Activated naive CD4-positive, alpha-beta T cell treated with anti-CD3 and anti-CD28 coated beads for 36 hours (primary cell): ENCODE results near the gene CHRNE. TPM values are rescaled to one million over a fixed set of nuclear protein-coding genes. Genes with fewer than 3 reads are reported as not detected.
"Not testable (repeated sequence)": the region's sequence is repeated elsewhere in the genome, so short reads cannot be mapped to it uniquely, and the experiment has no call there.

Source experiments
- CTCF ChIA-PET: fragments of 350-600 bp; sonication (Branson Sonifier 250); formaldehyde crosslinking; loops from one replicate; lab custom pipeline; 2021; ENCODE audit warnings: antibody characterized with exemption; lab: Charles Lee
- DNase-seq: peaks from one replicate; pipeline ENCODE4 v3.0.0-alpha.2; 2020
- H3K27ac Mint-ChIP-seq: one replicate; pipeline ENCODE4 v1.8.0; 2021; ENCODE audit warnings: mild to moderate bottlenecking, mixed read lengths
- H3K27me3 Mint-ChIP-seq: one replicate; pipeline ENCODE4 v1.8.0; 2021; ENCODE audit warnings: low read depth, mixed read lengths
- H3K36me3 Mint-ChIP-seq: one replicate; pipeline ENCODE4 v1.8.0; 2021; ENCODE audit warnings: low read depth, mixed read lengths
- H3K4me1 Mint-ChIP-seq: one replicate; pipeline ENCODE4 v1.8.0; 2021; ENCODE audit warnings: low read depth, mixed read lengths
- H3K4me3 Mint-ChIP-seq: one replicate; pipeline ENCODE4 v1.8.0; 2021; ENCODE audit warnings: mild to moderate bottlenecking, moderate library complexity, mixed read lengths
- H3K9me3 Mint-ChIP-seq: one replicate; pipeline ENCODE4 v1.8.0; 2021; ENCODE audit warnings: mixed read lengths
- intact Hi-C: fragments of 100-400 bp; cut with micrococcal nuclease; formaldehyde crosslinking; loops from one replicate; pipeline ENCODE4 v1.15.1; 2023
- total RNA-seq, 2 experiments: library from RNA; stranded (reverse); gene quantifications; one replicate each; pipeline ENCODE4 v1.2.3, GENCODE V29; 2021

CHRNE gene
- total RNA-seq, 2 experiments from 2014 or later = 0.22 to 0.38 TPM

- H3K4me1 Mint-ChIP-seq, H3K27me3 Mint-ChIP-seq, DNase-seq, H3K9me3 Mint-ChIP-seq, H3K36me3 Mint-ChIP-seq, intact Hi-C loops, H3K27ac Mint-ChIP-seq, H3K4me3 Mint-ChIP-seq: not testable (repeated sequence)
- CTCF ChIA-PET = interaction anchor here (0.6 to 0.7 kb wide), 2 partner anchors 142 to 180 kb away, joined by 3 to 6 read pairs; no protein-coding TSS in a partner anchor
These were observed 33.6 kb downstream of the CHRNE start for GRCh38 chr17:4869058-4869998.

DNA sequence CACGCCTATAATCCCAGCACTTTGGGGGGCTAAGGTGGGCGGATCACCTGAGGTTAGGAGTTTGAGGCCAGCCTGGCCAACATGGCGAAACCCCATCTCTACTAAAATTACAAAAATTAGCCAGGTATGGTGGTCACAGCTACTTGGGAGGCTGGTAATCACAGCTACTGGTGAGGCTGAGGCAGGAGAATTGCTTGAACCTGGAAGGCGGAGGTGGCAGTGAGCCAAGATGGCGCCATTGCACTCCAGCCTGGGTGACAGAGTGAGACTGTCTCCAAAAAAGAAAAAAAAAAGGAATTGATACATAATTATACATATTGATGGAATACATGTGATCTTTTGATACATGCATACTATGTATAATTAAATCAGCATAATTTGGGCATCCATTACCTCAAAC is 35.4 kb downstream of the CHRNE start:
- H3K27ac Mint-ChIP-seq, H3K4me3 Mint-ChIP-seq, H3K9me3 Mint-ChIP-seq, H3K27me3 Mint-ChIP-seq, DNase-seq, H3K4me1 Mint-ChIP-seq, intact Hi-C loops, H3K36me3 Mint-ChIP-seq: not testable (repeated sequence)
- CTCF ChIA-PET = interaction anchor here (0.7 to 1.1 kb wide), 2 partner anchors 18 to 46 kb away, joined by 3 to 6 read pairs; no protein-coding TSS in a partner anchor

GRCh38 chr17:4863321-4863720 is 39.6 kb downstream of the CHRNE start:
- Mint-ChIP-seq H3K4me1 (peaks cover 8% of the 10 kb centered on the region), H3K27ac (no peak overlapping the region), H3K4me3 (no peak overlapping the region), H3K9me3 (no peaks in the 10 kb centered on the region), H3K36me3 (peaks cover 1% of the 10 kb centered on the region), H3K27me3 (no peaks in the 10 kb centered on the region)
- intact Hi-C loops = no loop called here
- CTCF ChIA-PET = no interaction called here
- DNase-seq = no peak

DNA sequence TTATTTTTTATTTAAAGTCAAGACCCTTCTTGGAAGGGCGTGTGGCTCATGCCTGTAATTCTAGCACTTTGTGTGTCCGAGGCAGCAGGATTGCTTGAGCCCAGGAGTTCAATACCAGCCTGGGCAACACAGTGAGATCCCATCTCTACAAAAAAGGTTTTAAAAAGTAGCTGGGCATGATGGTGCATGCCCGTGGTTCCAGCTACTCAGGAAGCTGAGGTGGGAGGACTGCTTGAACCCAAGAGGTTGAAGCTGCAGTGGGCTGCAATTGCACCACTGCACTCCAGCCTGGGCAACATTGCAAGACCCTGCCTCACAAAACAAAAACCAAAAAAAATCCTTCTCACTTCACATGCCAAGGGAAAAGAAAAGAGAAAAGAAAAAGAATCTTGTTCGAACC is 40.2 kb downstream of the CHRNE start:
- intact Hi-C loops = no loop called here
- no peak for DNase-seq
- Mint-ChIP-seq H3K27me3 (no peaks in the 10 kb centered on the region), H3K4me3 (no peak overlapping the region), H3K9me3 (no peaks in the 10 kb centered on the region), H3K4me1 (peaks cover 8% of the 10 kb centered on the region), H3K27ac (no peak overlapping the region), H3K36me3 (peaks cover 1% of the 10 kb centered on the region)
- CTCF ChIA-PET = no interaction called here

DNA sequence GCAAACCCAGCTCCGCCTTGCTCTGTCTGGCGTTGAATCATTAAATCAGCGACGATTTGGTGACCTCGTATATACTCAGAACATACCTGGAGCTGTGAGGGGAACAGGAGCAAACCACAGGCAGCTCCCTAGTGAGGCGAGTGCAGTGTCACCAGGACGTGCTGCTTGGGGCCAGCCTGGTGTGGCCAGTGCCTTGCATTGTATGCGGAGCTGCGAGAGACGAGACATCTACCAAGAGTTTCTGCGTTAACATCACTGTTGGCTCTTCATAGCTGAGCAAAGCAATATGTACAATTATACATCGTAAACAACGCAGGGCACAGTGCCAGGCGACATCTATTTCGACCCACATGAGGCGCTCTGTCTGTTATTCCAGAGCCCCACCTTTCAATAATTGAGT is 41.8 kb downstream of the CHRNE start:
- no peak overlapping the region for H3K4me3 Mint-ChIP-seq
- peaks cover 4% of the 10 kb centered on the region for H3K36me3 Mint-ChIP-seq
- H3K27ac Mint-ChIP-seq = no peak overlapping the region
- intact Hi-C loops = no loop called here
- peaks cover 12% of the 10 kb centered on the region for H3K4me1 Mint-ChIP-seq
- CTCF ChIA-PET = interaction anchor here (0.9 to 1.2 kb wide), 2 partner anchors 21 to 27 kb away, joined by 3 read pairs; no protein-coding TSS in a partner anchor
- H3K9me3 Mint-ChIP-seq = no peaks in the 10 kb centered on the region
- no peak for DNase-seq
- H3K27me3 Mint-ChIP-seq = no peaks in the 10 kb centered on the region

DNA sequence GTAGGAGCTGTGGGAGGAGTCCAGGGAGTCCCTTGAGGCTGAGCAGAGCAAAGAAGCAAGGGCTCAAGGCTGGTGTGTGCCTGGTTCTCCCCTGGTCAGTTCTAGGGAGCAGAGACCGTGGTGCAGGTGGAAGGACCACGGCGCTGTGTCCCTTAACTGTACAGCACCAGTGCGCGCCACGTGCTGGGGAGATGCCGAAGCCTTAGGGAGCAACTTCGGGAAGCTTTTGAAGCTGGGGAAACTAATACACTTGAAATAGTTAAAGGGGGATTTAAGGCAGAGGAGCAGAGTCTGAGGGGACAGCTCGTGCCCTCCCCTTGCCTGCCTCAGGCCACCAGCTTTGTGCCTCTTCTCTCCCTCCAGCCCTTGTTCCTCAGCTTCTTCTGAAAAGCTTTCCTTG is 42.2 kb downstream of the CHRNE start:
- Mint-ChIP-seq H3K4me1 (peaks cover 12% of the 10 kb centered on the region), H3K9me3 (no peaks in the 10 kb centered on the region), H3K27ac (no peak overlapping the region), H3K4me3 (no peak overlapping the region), H3K27me3 (no peaks in the 10 kb centered on the region), H3K36me3 (peaks cover 5% of the 10 kb centered on the region)
- CTCF ChIA-PET = interaction anchor here (0.9 to 1.2 kb wide), 2 partner anchors 21 to 27 kb away, joined by 3 read pairs; no protein-coding TSS in a partner anchor
- DNase-seq = no peak
- intact Hi-C loops = no loop called here

GRCh38 chr17:4859816-4860625 is 42.9 kb downstream of the CHRNE start:
- CTCF ChIA-PET = interaction anchor here (1.2 kb wide), 1 partner anchor 22 kb away, joined by 3 read pairs; no protein-coding TSS in a partner anchor
- no peaks in the 10 kb centered on the region for H3K27me3 Mint-ChIP-seq

GRCh38 chr17:4858882-4859260 is 44.0 kb downstream of the CHRNE start:
- peaks cover 5% of the 10 kb centered on the region for H3K36me3 Mint-ChIP-seq
- no peak overlapping the region for H3K27ac Mint-ChIP-seq
- CTCF ChIA-PET = no interaction called here
- intact Hi-C loops = loop anchor here (2.0 kb wide), 1 partner anchor 30 kb away; no protein-coding TSS in a partner anchor
- no peaks in the 10 kb centered on the region for H3K27me3 Mint-ChIP-seq
- H3K4me1 Mint-ChIP-seq = peaks cover 14% of the 10 kb centered on the region
- peak; percentile 47 for DNase-seq
- H3K4me3 Mint-ChIP-seq = no peak overlapping the region
- H3K9me3 Mint-ChIP-seq = no peaks in the 10 kb centered on the region

More at GRCh38 chr17:4859816-4860625, 42.9 kb downstream of the CHRNE start:
- no peak for DNase-seq
- no peak overlapping the region for H3K4me3 Mint-ChIP-seq
- peaks cover 12% of the 10 kb centered on the region for H3K4me1 Mint-ChIP-seq
- H3K36me3 Mint-ChIP-seq = peaks cover 5% of the 10 kb centered on the region
- no peak overlapping the region for H3K27ac Mint-ChIP-seq
- intact Hi-C loops = loop anchor here (2.0 kb wide), 1 partner anchor 29 kb away; no protein-coding TSS in a partner anchor
- H3K9me3 Mint-ChIP-seq = no peaks in the 10 kb centered on the region

DNA sequence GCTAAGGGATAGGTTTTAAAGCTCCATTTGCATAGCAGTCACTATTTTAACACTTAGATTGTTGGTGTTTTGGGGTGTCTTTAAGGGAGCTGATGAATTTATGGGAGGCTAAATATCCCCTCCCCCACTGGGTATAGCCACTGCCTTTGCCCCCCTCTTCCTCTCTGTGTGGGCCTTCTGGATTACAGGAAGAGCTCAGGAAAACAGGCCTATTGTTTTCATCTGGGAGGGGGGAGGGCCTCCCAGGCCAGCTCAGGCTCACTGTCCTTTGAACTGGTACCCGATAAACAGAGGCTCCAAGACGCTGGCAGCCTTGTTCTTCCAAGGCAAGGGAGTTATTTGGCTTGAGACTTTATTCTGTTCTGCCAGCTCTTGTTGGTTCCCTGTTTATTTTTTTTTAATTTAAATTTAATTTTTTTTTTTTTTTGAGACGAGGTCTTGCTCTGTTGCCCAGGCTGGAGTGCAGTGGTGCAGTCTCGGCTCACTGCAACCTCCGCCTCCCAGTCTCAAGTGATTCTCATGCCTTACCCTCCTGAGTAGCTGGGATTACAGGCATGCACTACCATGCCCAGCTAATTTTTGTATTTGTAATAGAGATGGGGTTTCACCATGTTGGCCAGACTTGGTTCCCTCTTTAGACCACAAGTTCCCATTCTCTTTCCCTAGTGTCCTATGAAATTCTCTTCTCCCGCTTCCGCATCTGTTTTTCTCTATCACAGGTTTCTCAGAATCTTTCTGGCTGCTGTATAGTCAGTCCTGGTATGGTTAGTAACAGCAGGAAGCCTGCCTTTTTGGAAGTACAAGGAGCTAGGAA is 44.6 kb downstream of the CHRNE start:
- Mint-ChIP-seq H3K4me1 (peaks cover 14% of the 10 kb centered on the region), H3K4me3 (no peak overlapping the region), H3K9me3 (no peaks in the 10 kb centered on the region), H3K36me3 (peaks cover 5% of the 10 kb centered on the region), H3K27me3 (no peaks in the 10 kb centered on the region), H3K27ac (no peak overlapping the region)
- intact Hi-C loops = loop anchor here (2.0 kb wide), 1 partner anchor 31 kb away; no protein-coding TSS in a partner anchor
- CTCF ChIA-PET = interaction anchor here (0.5 to 0.7 kb wide), 3 partner anchors 45 to 425 kb away, joined by 3 read pairs; partner anchors contain the start of gene CHRNE
- DNase-seq = no peak

GRCh38 chr17:4857347-4857746 is 45.6 kb downstream of the CHRNE start:
- H3K27ac Mint-ChIP-seq, H3K27me3 Mint-ChIP-seq, H3K9me3 Mint-ChIP-seq, H3K36me3 Mint-ChIP-seq, DNase-seq, intact Hi-C loops, H3K4me3 Mint-ChIP-seq: not testable (repeated sequence)
- CTCF ChIA-PET = interaction anchor here (0.6 kb wide), 1 partner anchor 424 kb away, joined by 3 read pairs; no protein-coding TSS in a partner anchor
- peaks cover 16% of the 10 kb centered on the region for H3K4me1 Mint-ChIP-seq

DNA sequence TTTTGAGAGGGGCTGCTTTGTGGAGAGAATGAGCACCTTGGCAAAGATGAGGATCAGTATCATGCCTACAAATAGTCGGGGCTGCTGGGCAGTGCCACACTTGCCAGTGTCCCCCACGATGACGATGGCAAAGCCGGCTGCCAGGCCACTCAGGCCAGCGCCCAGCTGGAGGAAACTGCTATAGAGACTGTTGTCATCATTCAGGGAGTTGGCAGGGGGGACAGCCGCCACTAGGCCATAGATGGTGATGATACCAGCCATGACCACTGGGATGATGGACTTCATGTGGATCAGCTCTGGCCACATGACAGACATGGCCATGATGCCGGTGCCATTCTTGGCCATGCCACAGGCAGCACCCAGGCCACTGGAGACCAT is 46.0 kb downstream of the CHRNE start:
- H3K27me3 Mint-ChIP-seq = no peaks in the 10 kb centered on the region
- H3K36me3 Mint-ChIP-seq = peaks cover 5% of the 10 kb centered on the region
- peaks cover 20% of the 10 kb centered on the region for H3K4me1 Mint-ChIP-seq
- H3K27ac Mint-ChIP-seq = no peak overlapping the region
- DNase-seq = no peak
- intact Hi-C loops = no loop called here
- H3K4me3 Mint-ChIP-seq = no peak overlapping the region
- peaks cover 3% of the 10 kb centered on the region for H3K9me3 Mint-ChIP-seq
- CTCF ChIA-PET = no interaction called here
